ENCODE results near the gene RPA1. TPM values are rescaled to one million over a fixed set of nuclear protein-coding genes. Genes with fewer than 3 reads are reported as not detected.

RPA1 gene
- total RNA-seq, 1 experiment from 2014 or later: 60.3 TPM

- DNase-seq (ENCODE audit: unreplicated experiment): no peak
- H3K27ac Mint-ChIP-seq (ENCODE audit: low read depth, unreplicated experiment): no peak overlapping the region
- H3K4me1 Mint-ChIP-seq (ENCODE audit: insufficient read depth, unreplicated experiment): no peaks in the 10 kb centered on the region
- POLR2A ChIA-PET: no interaction called here
- H3K27me3 Mint-ChIP-seq (ENCODE audit: insufficient read depth, unreplicated experiment): no peaks in the 10 kb centered on the region
- no peak for TF ChIP-seq CTCF (IDR thresholded peaks at IDR 0.05; ENCODE audit: unreplicated experiment)
- CTCF ChIA-PET: no interaction called here
- intact Hi-C loops (cut with micrococcal nuclease): no loop called here
- peaks cover 4% of the 10 kb centered on the region for H3K36me3 Mint-ChIP-seq (ENCODE audit: insufficient read depth, unreplicated experiment)
- H3K9me3 Mint-ChIP-seq (ENCODE audit: unreplicated experiment): no peaks in the 10 kb centered on the region
- H3K4me3 Mint-ChIP-seq (ENCODE audit: unreplicated experiment): no peak overlapping the region
- no TSS peak for BruUV-seq (replicated peaks)
These were observed 105.1 kb downstream of the RPA1 start for GRCh38 chr17:1934901-1935300.

GRCh38 chr17:1936766-1937165 lies 107.0 kb downstream of the RPA1 start:
- ChIA-PET POLR2A (no interaction called here), CTCF (no interaction called here)
- Mint-ChIP-seq H3K27ac (ENCODE audit: low read depth, unreplicated experiment) (no peak overlapping the region), H3K9me3 (ENCODE audit: unreplicated experiment) (no peaks in the 10 kb centered on the region), H3K4me3 (ENCODE audit: unreplicated experiment) (no peak overlapping the region), H3K27me3 (ENCODE audit: insufficient read depth, unreplicated experiment) (no peaks in the 10 kb centered on the region), H3K36me3 (ENCODE audit: insufficient read depth, unreplicated experiment) (peaks cover 4% of the 10 kb centered on the region), H3K4me1 (ENCODE audit: insufficient read depth, unreplicated experiment) (no peaks in the 10 kb centered on the region)
- intact Hi-C loops (cut with micrococcal nuclease): no loop called here
- no peak for TF ChIP-seq CTCF (IDR thresholded peaks at IDR 0.05; ENCODE audit: unreplicated experiment)
- DNase-seq (ENCODE audit: unreplicated experiment): no peak
- BruUV-seq (replicated peaks): no TSS peak

GRCh38 chr17:1937461-1937860 lies 107.7 kb downstream of the RPA1 start:
- H3K27me3 Mint-ChIP-seq (ENCODE audit: insufficient read depth, unreplicated experiment): no peaks in the 10 kb centered on the region
- H3K4me3 Mint-ChIP-seq (ENCODE audit: unreplicated experiment): no peak overlapping the region
- H3K36me3 Mint-ChIP-seq (ENCODE audit: insufficient read depth, unreplicated experiment): peaks cover 4% of the 10 kb centered on the region
- no peak overlapping the region for H3K27ac Mint-ChIP-seq (ENCODE audit: low read depth, unreplicated experiment)
- ChIA-PET POLR2A (no interaction called here), CTCF (no interaction called here)
- no peak for DNase-seq (ENCODE audit: unreplicated experiment)
- no peaks in the 10 kb centered on the region for H3K9me3 Mint-ChIP-seq (ENCODE audit: unreplicated experiment)
- no peaks in the 10 kb centered on the region for H3K4me1 Mint-ChIP-seq (ENCODE audit: insufficient read depth, unreplicated experiment)
- intact Hi-C loops (cut with micrococcal nuclease): no loop called here
- BruUV-seq (replicated peaks): no TSS peak
- no peak for TF ChIP-seq CTCF (IDR thresholded peaks at IDR 0.05; ENCODE audit: unreplicated experiment)

GRCh38 chr17:1939981-1940809 lies 110.4 kb downstream of the RPA1 start:
- no TSS peak for BruUV-seq (replicated peaks)
- CTCF ChIA-PET: interaction anchor here (0.9 kb wide), 1 partner anchor 31 kb away, joined by 3 read pairs; no protein-coding TSS in a partner anchor
- TF ChIP-seq CTCF (IDR thresholded peaks at IDR 0.05; ENCODE audit: unreplicated experiment): no peak
- H3K36me3 Mint-ChIP-seq (ENCODE audit: insufficient read depth, unreplicated experiment): peaks cover 3% of the 10 kb centered on the region
- no peak overlapping the region for H3K27ac Mint-ChIP-seq (ENCODE audit: low read depth, unreplicated experiment)
- POLR2A ChIA-PET: no interaction called here
- no peaks in the 10 kb centered on the region for H3K9me3 Mint-ChIP-seq (ENCODE audit: unreplicated experiment)
- intact Hi-C loops (cut with micrococcal nuclease): no loop called here
- no peak overlapping the region for H3K4me3 Mint-ChIP-seq (ENCODE audit: unreplicated experiment)
- H3K27me3 Mint-ChIP-seq (ENCODE audit: insufficient read depth, unreplicated experiment): no peaks in the 10 kb centered on the region
- H3K4me1 Mint-ChIP-seq (ENCODE audit: insufficient read depth, unreplicated experiment): no peaks in the 10 kb centered on the region
- no peak for DNase-seq (ENCODE audit: unreplicated experiment)
